Stimulated activated CD8-positive, alpha-beta memory T cell treated with anti-CD3 and anti-CD28 coated beads, Interleukin-12 subunit alpha, Interleukin-12 subunit beta, amount 100 ng/mL, for 24 hours (primary cell): ENCODE results near the gene FAM50B.

Source experiments
- DNase-seq: peaks from one replicate; pipeline ENCODE4 v3.0.0-alpha.2; 2020; ENCODE audit errors: extremely low read depth

FAM50B gene

GRCh38 chr6:3872370-3872854 lies 23.2 kb downstream of the FAM50B start:
- DNase-seq, result no peak

- no peak for DNase-seq
Measured at GRCh38 chr6:3873051-3873450, 23.9 kb downstream of the FAM50B start.

- DNase-seq, result no peak
Measured at GRCh38 chr6:3874069-3874468, 24.9 kb downstream of the FAM50B start.

GRCh38 chr6:3875486-3875885 lies 26.3 kb downstream of the FAM50B start:
- no peak for DNase-seq

- DNase-seq, result no peak
Measured at GRCh38 chr6:3876101-3876500, 26.9 kb downstream of the FAM50B start.

- no peak for DNase-seq
Measured at GRCh38 chr6:3876866-3877265, 27.7 kb downstream of the FAM50B start.

GRCh38 chr6:3878048-3878666 lies 29.0 kb downstream of the FAM50B start:
- DNase-seq, result no peak

GRCh38 chr6:3879194-3879952 lies 30.2 kb downstream of the FAM50B start:
- DNase-seq, result no peak

- DNase-seq, result no peak
Measured at GRCh38 chr6:3881711-3882421, 32.7 kb downstream of the FAM50B start.

GRCh38 chr6:3882431-3882830 lies 33.3 kb downstream of the FAM50B start:
- no peak for DNase-seq

- DNase-seq, result no peak
Measured at GRCh38 chr6:3882866-3883265, 33.7 kb downstream of the FAM50B start.

- DNase-seq, result no peak
Measured at GRCh38 chr6:3884007-3884745, 35.0 kb downstream of the FAM50B start.

GRCh38 chr6:3885262-3886036 lies 36.3 kb downstream of the FAM50B start:
- no peak for DNase-seq

- DNase-seq, result no peak
Measured at GRCh38 chr6:3887150-3887700, 38.1 kb downstream of the FAM50B start.

- no peak for DNase-seq
Measured at GRCh38 chr6:3888153-3888957, 39.2 kb downstream of the FAM50B start.

GRCh38 chr6:3890047-3890446 lies 40.9 kb downstream of the FAM50B start:
- no peak for DNase-seq

GRCh38 chr6:3891883-3892282 lies 42.7 kb downstream of the FAM50B start:
- DNase-seq, result no peak

- DNase-seq, result no peak
Measured at GRCh38 chr6:3892603-3893002, 43.4 kb downstream of the FAM50B start.

GRCh38 chr6:3893487-3893886 lies 44.3 kb downstream of the FAM50B start:
- no peak for DNase-seq

- DNase-seq, result no peak
Measured at GRCh38 chr6:3893917-3894316, 44.7 kb downstream of the FAM50B start.
